Measurements from ENCODE around the gene MYEF2.

- no peak for TF ChIP-seq CTCF (IDR thresholded peaks at IDR 0.05)
- TF ChIP-seq EP300 (IDR thresholded peaks at IDR 0.05): no peak
- no peak for TF ChIP-seq POLR2A (IDR thresholded peaks at IDR 0.05)
These were observed 45.2 kb downstream of the MYEF2 start for GRCh38 chr15:48132874-48133273.
